ENCODE measurements around the gene TJP1. TPM values are rescaled to one million over a fixed set of nuclear protein-coding genes. Genes with fewer than 3 reads are reported as not detected.

The TJP1 gene
- total and polyA plus RNA-seq, 2 donors (not counting 1 experiment from before 2014, with no cell fraction given) = 0.10 TPM; not detected in 1

- Mint-ChIP-seq H3K27me3 (peaks cover 14% of the 10 kb centered on the region), H3K27ac (no peak overlapping the region), H3K4me1 (no peaks in the 10 kb centered on the region), H3K4me3 (no peak overlapping the region), H3K9me3 (ENCODE audit: insufficient read depth) (peaks cover 2% of the 10 kb centered on the region)
- Histone ChIP-seq H4K20me1 (ENCODE audit: control insufficient read depth, insufficient read depth, low read length, poor library complexity, severe bottlenecking) (no peaks in the 10 kb centered on the region), H3K27me3 (replicated peaks in 1 of 4; ENCODE audit: control extremely low read depth in 1 of 4, control insufficient read depth in 3 of 4, insufficient read depth in 4 of 4, low read length in 3 of 4) (no peaks in the 10 kb centered on the region), H3K4me2 (replicated peaks; ENCODE audit: low read depth, low read length, poor library complexity, severe bottlenecking) (no peak overlapping the region), H3K9me3 (ENCODE audit: control extremely low read depth in 1 of 3, control insufficient read depth in 2 of 3, insufficient read depth in 1 of 3, low read length in 2 of 3) (peaks cover 0 to 16% (median 0%) of the 10 kb centered on the region in 3 donors), H3K9ac (ENCODE audit: low read length) (no peak overlapping the region), H3K4me1 (ENCODE audit: control insufficient read depth in 2 of 2, insufficient read depth in 2 of 2, low read length in 2 of 2) (no peaks in the 10 kb centered on the region), H3K79me2 (ENCODE audit: control insufficient read depth, insufficient read depth, low read length) (no peaks in the 10 kb centered on the region), H2AFZ (ENCODE audit: insufficient read depth, low read depth, low read length, poor library complexity, severe bottlenecking) (no peak overlapping the region), H3K27ac (ENCODE audit: low read length in 2 of 2) (no peak overlapping the region), H3K36me3 (replicated peaks in 1 of 2; ENCODE audit: control extremely low read depth in 1 of 2, control insufficient read depth in 1 of 2, extremely low read depth in 1 of 2, insufficient read depth in 2 of 2, low read length in 1 of 2) (no peaks in the 10 kb centered on the region), H3K4me3 (ENCODE audit: control extremely low read depth in 1 of 5, extremely low read depth in 1 of 5, insufficient read depth in 1 of 5, low read depth in 2 of 5, low read length in 4 of 5) (no peak overlapping the region)
- ChIA-PET POLR2A (no interaction called here), CTCF (no interaction called here)
- WGBS (ENCODE audit: insufficient coverage) = 100% methylated on average over 2 of the region's 4 CpGs
- intact Hi-C loops (cut with micrococcal nuclease) = no loop called here
- TF ChIP-seq CTCF (IDR thresholded peaks at IDR 0.05) = no peak
- TF ChIP-seq EZH2 (IDR thresholded peaks at IDR 0.05; ENCODE audit: borderline replicate concordance, insufficient read depth, low read depth, low read length, poor library complexity, severe bottlenecking) = no peak
- DNase-seq = no peak
- no peak for ATAC-seq (ENCODE audit: low read depth)
Measured at GRCh38 chr15:29682361-29682760, 139.9 kb downstream of the TJP1 start.

GRCh38 chr15:29681946-29682345 lies 140.3 kb downstream of the TJP1 start:
- Mint-ChIP-seq H3K4me1 (no peaks in the 10 kb centered on the region), H3K27me3 (peaks cover 19% of the 10 kb centered on the region), H3K9me3 (ENCODE audit: insufficient read depth) (peaks cover 2% of the 10 kb centered on the region), H3K4me3 (no peak overlapping the region), H3K27ac (no peak overlapping the region)
- Histone ChIP-seq H3K4me2 (replicated peaks; ENCODE audit: low read depth, low read length, poor library complexity, severe bottlenecking) (no peak overlapping the region), H3K36me3 (replicated peaks in 1 of 2; ENCODE audit: control extremely low read depth in 1 of 2, control insufficient read depth in 1 of 2, extremely low read depth in 1 of 2, insufficient read depth in 2 of 2, low read length in 1 of 2) (no peaks in the 10 kb centered on the region), H3K4me1 (ENCODE audit: control insufficient read depth in 2 of 2, insufficient read depth in 2 of 2, low read length in 2 of 2) (no peaks in the 10 kb centered on the region), H2AFZ (ENCODE audit: insufficient read depth, low read depth, low read length, poor library complexity, severe bottlenecking) (no peak overlapping the region), H3K4me3 (ENCODE audit: control extremely low read depth in 1 of 5, extremely low read depth in 1 of 5, insufficient read depth in 1 of 5, low read depth in 2 of 5, low read length in 4 of 5) (no peak overlapping the region), H3K9me3 (ENCODE audit: control extremely low read depth in 1 of 3, control insufficient read depth in 2 of 3, insufficient read depth in 1 of 3, low read length in 2 of 3) (peaks cover 0 to 13% (median 0%) of the 10 kb centered on the region in 3 donors), H4K20me1 (ENCODE audit: control insufficient read depth, insufficient read depth, low read length, poor library complexity, severe bottlenecking) (no peaks in the 10 kb centered on the region), H3K27ac (ENCODE audit: low read length in 2 of 2) (no peak overlapping the region), H3K79me2 (ENCODE audit: control insufficient read depth, insufficient read depth, low read length) (no peaks in the 10 kb centered on the region), H3K9ac (ENCODE audit: low read length) (no peak overlapping the region), H3K27me3 (replicated peaks in 1 of 4; ENCODE audit: control extremely low read depth in 1 of 4, control insufficient read depth in 3 of 4, insufficient read depth in 4 of 4, low read length in 3 of 4) (no peaks in the 10 kb centered on the region)
- WGBS (ENCODE audit: insufficient coverage) = 91% methylated on average over 9 of the region's 9 CpGs
- intact Hi-C loops (cut with micrococcal nuclease) = no loop called here
- ChIA-PET POLR2A (no interaction called here), CTCF (no interaction called here)
- no peak for DNase-seq
- TF ChIP-seq CTCF (IDR thresholded peaks at IDR 0.05) (no peak), EZH2 (IDR thresholded peaks at IDR 0.05; ENCODE audit: borderline replicate concordance, insufficient read depth, low read depth, low read length, poor library complexity, severe bottlenecking) (no peak)
- ATAC-seq (ENCODE audit: low read depth) = no peak

All from B cell (primary cell).